Astrocyte of the cerebellum (primary cell): ENCODE measurements around the gene MRPL14.

Source experiments
- DNase-seq: peaks from one replicate; pipeline ENCODE4 v3.0.0-alpha.2; 2011; ENCODE audit warnings: low read depth
- H3K4me3 ChIP-seq: 2 replicates; pipeline ENCODE4 v1.5.1; 2011; ENCODE audit warnings: mild to moderate bottlenecking, low read depth, low read length, moderate library complexity
- in situ Hi-C: cut with HindIII; loops from 2 replicates; pipeline ENCODE4 v1.10.0; 2017; ENCODE audit warnings: low sequenced_read_pairs
- TF ChIP-seq, protein P1 (sequence below): IDR thresholded peaks from 2 replicates; pipeline ENCODE4 v1.5.1; 2012; ENCODE audit warnings: low read length, low read depth, moderate library complexity, mild to moderate bottlenecking; ENCODE audit errors: missing control alignments

The MRPL14 gene

DNA sequence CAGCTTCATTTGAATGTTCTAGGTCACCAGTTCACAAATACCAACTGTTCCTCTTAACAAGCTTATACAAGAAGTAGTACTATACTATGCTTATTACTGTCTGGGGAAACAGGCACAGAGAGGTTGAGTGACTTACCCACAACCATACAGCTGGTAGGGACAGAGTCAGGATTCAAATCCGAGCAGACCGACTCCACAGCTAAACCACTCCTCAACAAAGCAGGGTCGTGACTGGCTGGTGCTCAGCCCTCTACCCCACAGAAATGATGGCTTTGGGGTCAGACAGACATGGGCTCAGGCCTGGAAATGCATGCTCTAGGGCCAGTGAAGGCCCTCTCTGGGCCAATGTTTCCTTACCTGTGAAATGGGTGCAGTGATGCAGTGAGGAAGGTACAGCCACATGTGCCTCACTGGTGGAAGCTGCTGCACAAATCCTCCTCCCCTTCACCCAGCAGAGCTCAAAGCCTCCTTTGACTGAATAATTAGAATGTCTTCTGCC is 63.6 kb downstream of the MRPL14 start:
- no peak for DNase-seq
- TF ChIP-seq, protein P1, sequence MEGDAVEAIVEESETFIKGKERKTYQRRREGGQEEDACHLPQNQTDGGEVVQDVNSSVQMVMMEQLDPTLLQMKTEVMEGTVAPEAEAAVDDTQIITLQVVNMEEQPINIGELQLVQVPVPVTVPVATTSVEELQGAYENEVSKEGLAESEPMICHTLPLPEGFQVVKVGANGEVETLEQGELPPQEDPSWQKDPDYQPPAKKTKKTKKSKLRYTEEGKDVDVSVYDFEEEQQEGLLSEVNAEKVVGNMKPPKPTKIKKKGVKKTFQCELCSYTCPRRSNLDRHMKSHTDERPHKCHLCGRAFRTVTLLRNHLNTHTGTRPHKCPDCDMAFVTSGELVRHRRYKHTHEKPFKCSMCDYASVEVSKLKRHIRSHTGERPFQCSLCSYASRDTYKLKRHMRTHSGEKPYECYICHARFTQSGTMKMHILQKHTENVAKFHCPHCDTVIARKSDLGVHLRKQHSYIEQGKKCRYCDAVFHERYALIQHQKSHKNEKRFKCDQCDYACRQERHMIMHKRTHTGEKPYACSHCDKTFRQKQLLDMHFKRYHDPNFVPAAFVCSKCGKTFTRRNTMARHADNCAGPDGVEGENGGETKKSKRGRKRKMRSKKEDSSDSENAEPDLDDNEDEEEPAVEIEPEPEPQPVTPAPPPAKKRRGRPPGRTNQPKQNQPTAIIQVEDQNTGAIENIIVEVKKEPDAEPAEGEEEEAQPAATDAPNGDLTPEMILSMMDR: no peak
- in situ Hi-C loops: loop anchor here (5.0 kb wide), 1 partner anchor 51 kb away; no protein-coding TSS in a partner anchor
- H3K4me3 ChIP-seq: no peak overlapping the region
